Breast epithelium (tissue), 3 donors: Measurements from ENCODE around the gene BCL2L12.

ENCODE experiments used
- POLR2A ChIP-seq: fragments of 450-650 bp; IDR thresholded peaks from one replicate; pipeline ENCODE4 v1.6.1; 2016; ENCODE audit warnings: antibody characterized with exemption, mild to moderate bottlenecking, moderate library complexity
- POLR2AphosphoS5 ChIP-seq, 3 donors: sonication (generic); formaldehyde crosslinking; IDR thresholded peaks; one replicate each; pipeline ENCODE4 v1.6.1; 2017; ENCODE audit warnings: antibody characterized with exemption in 3 of 3
- TF ChIP-seq, protein P1 (sequence below), 3 donors: fragments of 450-650 bp; IDR thresholded peaks; one replicate each; pipeline ENCODE4 v1.5.1; 2016 to 2017; ENCODE audit warnings: antibody characterized with exemption in 3 of 3, mild to moderate bottlenecking in 3 of 3, moderate library complexity in 3 of 3

DNA sequence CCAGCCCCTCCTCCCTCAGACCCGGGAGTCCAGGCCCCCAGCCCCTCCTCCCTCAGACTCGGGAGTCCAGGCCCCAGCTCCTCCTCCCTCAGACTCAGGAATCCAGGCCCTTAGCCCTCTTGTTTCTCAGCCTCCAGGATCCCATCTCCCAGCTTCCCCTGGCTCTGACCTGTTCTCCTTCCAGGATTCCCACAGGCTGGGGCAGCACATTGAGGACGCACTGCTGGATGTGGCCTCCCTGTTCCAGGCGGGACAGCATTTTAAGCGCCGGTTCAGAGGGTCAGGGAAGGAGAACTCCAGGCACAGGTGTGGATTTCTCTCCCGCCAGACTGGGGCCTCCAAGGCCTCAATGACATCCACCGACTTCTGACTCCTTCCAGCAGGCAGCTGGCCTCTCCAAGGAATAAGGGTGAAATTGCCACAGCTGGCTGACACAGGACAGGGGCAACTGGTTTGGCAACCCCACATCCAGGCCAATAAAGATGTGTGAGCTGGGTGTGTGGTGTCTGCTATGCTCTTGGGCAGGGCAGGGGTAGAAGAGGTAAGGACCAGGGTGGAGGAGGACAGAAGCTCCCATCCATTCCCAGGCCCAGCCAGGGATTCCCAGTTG is 47.6 kb downstream of the BCL2L12 start:
- TF ChIP-seq, protein P1, sequence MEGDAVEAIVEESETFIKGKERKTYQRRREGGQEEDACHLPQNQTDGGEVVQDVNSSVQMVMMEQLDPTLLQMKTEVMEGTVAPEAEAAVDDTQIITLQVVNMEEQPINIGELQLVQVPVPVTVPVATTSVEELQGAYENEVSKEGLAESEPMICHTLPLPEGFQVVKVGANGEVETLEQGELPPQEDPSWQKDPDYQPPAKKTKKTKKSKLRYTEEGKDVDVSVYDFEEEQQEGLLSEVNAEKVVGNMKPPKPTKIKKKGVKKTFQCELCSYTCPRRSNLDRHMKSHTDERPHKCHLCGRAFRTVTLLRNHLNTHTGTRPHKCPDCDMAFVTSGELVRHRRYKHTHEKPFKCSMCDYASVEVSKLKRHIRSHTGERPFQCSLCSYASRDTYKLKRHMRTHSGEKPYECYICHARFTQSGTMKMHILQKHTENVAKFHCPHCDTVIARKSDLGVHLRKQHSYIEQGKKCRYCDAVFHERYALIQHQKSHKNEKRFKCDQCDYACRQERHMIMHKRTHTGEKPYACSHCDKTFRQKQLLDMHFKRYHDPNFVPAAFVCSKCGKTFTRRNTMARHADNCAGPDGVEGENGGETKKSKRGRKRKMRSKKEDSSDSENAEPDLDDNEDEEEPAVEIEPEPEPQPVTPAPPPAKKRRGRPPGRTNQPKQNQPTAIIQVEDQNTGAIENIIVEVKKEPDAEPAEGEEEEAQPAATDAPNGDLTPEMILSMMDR (IDR thresholded peaks at IDR 0.05): no peak
- no peak for TF ChIP-seq POLR2A
- no peak for TF ChIP-seq POLR2AphosphoS5 (IDR thresholded peaks at IDR 0.05)
